ENCODE measurements around the gene MAPK1IP1L.

GRCh38 chr14:55094292-55095157 is 43.1 kb downstream of the MAPK1IP1L start:
- TF ChIP-seq CTCF (IDR thresholded peaks at IDR 0.05; ENCODE audit: control extremely low read depth in 1 of 3, insufficient read depth in 1 of 3, low read depth in 1 of 3, low read length in 3 of 3) (no peak), CHD1 (IDR thresholded peaks at IDR 0.05; ENCODE audit: low read depth, low read length) (no peak), POLR2AphosphoS5 (IDR thresholded peaks at IDR 0.05; ENCODE audit: low read depth, low read length) (no peak), POLR2A (IDR thresholded peaks at IDR 0.05; ENCODE audit: control extremely low read depth in 1 of 2, low read depth in 2 of 2, low read length in 2 of 2) (no peak), CHD2 (IDR thresholded peaks at IDR 0.05; ENCODE audit: low read length) (no peak), HDAC6 (IDR thresholded peaks at IDR 0.05; ENCODE audit: low read depth, low read length) (no peak), SUZ12 (IDR thresholded peaks at IDR 0.05; ENCODE audit: low read length) (no peak), ZNF274 (IDR thresholded peaks at IDR 0.05; ENCODE audit: borderline replicate concordance, extremely low read depth, low read length) (no peak), SIN3A (conservative IDR thresholded peaks at IDR 0.05 in 1 of 2, IDR thresholded peaks at IDR 0.05 in 1 of 2; ENCODE audit: low read depth in 1 of 2, low read length in 2 of 2) (no peak), SIRT6 (IDR thresholded peaks at IDR 0.05; ENCODE audit: low read length) (no peak), EZH2 (IDR thresholded peaks at IDR 0.05; ENCODE audit: low read depth, low read length, severe bottlenecking) (no peak), RAD21 (IDR thresholded peaks at IDR 0.05 in 1 of 2, conservative IDR thresholded peaks at IDR 0.05 in 1 of 2; ENCODE audit: low read depth in 2 of 2, low read length in 2 of 2) (no peak)
- TF ChIP-seq, protein P1, sequence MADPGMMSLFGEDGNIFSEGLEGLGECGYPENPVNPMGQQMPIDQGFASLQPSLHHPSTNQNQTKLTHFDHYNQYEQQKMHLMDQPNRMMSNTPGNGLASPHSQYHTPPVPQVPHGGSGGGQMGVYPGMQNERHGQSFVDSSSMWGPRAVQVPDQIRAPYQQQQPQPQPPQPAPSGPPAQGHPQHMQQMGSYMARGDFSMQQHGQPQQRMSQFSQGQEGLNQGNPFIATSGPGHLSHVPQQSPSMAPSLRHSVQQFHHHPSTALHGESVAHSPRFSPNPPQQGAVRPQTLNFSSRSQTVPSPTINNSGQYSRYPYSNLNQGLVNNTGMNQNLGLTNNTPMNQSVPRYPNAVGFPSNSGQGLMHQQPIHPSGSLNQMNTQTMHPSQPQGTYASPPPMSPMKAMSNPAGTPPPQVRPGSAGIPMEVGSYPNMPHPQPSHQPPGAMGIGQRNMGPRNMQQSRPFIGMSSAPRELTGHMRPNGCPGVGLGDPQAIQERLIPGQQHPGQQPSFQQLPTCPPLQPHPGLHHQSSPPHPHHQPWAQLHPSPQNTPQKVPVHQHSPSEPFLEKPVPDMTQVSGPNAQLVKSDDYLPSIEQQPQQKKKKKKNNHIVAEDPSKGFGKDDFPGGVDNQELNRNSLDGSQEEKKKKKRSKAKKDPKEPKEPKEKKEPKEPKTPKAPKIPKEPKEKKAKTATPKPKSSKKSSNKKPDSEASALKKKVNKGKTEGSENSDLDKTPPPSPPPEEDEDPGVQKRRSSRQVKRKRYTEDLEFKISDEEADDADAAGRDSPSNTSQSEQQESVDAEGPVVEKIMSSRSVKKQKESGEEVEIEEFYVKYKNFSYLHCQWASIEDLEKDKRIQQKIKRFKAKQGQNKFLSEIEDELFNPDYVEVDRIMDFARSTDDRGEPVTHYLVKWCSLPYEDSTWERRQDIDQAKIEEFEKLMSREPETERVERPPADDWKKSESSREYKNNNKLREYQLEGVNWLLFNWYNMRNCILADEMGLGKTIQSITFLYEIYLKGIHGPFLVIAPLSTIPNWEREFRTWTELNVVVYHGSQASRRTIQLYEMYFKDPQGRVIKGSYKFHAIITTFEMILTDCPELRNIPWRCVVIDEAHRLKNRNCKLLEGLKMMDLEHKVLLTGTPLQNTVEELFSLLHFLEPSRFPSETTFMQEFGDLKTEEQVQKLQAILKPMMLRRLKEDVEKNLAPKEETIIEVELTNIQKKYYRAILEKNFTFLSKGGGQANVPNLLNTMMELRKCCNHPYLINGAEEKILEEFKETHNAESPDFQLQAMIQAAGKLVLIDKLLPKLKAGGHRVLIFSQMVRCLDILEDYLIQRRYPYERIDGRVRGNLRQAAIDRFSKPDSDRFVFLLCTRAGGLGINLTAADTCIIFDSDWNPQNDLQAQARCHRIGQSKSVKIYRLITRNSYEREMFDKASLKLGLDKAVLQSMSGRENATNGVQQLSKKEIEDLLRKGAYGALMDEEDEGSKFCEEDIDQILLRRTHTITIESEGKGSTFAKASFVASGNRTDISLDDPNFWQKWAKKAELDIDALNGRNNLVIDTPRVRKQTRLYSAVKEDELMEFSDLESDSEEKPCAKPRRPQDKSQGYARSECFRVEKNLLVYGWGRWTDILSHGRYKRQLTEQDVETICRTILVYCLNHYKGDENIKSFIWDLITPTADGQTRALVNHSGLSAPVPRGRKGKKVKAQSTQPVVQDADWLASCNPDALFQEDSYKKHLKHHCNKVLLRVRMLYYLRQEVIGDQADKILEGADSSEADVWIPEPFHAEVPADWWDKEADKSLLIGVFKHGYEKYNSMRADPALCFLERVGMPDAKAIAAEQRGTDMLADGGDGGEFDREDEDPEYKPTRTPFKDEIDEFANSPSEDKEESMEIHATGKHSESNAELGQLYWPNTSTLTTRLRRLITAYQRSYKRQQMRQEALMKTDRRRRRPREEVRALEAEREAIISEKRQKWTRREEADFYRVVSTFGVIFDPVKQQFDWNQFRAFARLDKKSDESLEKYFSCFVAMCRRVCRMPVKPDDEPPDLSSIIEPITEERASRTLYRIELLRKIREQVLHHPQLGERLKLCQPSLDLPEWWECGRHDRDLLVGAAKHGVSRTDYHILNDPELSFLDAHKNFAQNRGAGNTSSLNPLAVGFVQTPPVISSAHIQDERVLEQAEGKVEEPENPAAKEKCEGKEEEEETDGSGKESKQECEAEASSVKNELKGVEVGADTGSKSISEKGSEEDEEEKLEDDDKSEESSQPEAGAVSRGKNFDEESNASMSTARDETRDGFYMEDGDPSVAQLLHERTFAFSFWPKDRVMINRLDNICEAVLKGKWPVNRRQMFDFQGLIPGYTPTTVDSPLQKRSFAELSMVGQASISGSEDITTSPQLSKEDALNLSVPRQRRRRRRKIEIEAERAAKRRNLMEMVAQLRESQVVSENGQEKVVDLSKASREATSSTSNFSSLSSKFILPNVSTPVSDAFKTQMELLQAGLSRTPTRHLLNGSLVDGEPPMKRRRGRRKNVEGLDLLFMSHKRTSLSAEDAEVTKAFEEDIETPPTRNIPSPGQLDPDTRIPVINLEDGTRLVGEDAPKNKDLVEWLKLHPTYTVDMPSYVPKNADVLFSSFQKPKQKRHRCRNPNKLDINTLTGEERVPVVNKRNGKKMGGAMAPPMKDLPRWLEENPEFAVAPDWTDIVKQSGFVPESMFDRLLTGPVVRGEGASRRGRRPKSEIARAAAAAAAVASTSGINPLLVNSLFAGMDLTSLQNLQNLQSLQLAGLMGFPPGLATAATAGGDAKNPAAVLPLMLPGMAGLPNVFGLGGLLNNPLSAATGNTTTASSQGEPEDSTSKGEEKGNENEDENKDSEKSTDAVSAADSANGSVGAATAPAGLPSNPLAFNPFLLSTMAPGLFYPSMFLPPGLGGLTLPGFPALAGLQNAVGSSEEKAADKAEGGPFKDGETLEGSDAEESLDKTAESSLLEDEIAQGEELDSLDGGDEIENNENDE (IDR thresholded peaks at IDR 0.05; ENCODE audit: insufficient replicate concordance, low read length) = no peak

All from H1 (cell line).